ENCODE results near the gene SND1.

DNA sequence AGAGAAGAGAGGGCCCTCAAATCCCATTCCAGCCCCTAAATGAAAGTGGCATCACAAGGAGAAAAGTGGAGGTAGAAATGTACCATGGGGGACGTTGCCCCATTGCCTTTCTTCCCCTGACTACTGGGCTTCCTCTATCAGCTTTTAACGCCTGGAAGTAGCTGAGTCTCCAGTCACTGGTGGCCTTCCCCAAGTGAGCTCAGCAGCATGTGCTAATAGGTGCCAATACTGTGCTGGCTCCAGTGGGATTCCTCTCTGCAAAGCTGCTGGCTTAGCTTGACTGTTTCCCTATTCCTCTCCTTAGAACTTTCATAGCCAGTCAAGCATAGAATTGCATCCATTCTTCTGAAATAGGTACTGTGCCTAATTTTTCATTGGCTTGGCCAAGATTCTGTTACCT, 346.7 kb downstream of the SND1 start:
- no peak for TF ChIP-seq EZH2 (IDR thresholded peaks at IDR 0.05; ENCODE audit: borderline replicate concordance, low read length)
- TF ChIP-seq, protein P1, sequence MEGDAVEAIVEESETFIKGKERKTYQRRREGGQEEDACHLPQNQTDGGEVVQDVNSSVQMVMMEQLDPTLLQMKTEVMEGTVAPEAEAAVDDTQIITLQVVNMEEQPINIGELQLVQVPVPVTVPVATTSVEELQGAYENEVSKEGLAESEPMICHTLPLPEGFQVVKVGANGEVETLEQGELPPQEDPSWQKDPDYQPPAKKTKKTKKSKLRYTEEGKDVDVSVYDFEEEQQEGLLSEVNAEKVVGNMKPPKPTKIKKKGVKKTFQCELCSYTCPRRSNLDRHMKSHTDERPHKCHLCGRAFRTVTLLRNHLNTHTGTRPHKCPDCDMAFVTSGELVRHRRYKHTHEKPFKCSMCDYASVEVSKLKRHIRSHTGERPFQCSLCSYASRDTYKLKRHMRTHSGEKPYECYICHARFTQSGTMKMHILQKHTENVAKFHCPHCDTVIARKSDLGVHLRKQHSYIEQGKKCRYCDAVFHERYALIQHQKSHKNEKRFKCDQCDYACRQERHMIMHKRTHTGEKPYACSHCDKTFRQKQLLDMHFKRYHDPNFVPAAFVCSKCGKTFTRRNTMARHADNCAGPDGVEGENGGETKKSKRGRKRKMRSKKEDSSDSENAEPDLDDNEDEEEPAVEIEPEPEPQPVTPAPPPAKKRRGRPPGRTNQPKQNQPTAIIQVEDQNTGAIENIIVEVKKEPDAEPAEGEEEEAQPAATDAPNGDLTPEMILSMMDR (conservative IDR thresholded peaks at IDR 0.05 in 1 of 2, IDR thresholded peaks at IDR 0.05 in 1 of 2; ENCODE audit: extremely low read depth in 1 of 2, insufficient read depth in 1 of 2, low read depth in 1 of 2, low read length in 2 of 2), result no peak

All from mammary epithelial cell (primary cell).